Hippocampal formation (tissue), 2 donors: ENCODE data around the gene TASP1.

Source experiments
- DNase-seq, 2 donors: peaks; one replicate each; lab custom pipeline; 2025; lab: John Stamatoyannopoulos, UW

The TASP1 gene

DNA sequence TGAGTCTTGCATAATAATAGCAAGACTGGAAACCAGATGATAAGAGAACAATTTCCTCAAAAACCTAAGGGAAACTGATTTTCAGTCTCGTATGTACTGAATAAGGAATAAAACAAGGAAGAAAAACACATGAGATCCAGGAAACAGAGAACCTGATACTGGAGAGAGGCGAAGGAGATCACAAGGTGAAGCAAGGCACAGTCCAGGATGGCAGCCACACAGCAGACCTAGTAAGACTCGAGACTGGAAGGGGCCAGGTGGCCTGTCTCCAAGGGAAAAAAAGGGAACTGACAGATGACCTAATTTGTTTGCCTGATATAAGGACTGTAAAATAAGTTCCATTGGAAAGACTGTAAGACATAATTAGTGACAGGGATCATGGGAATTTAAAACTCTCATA is 71.1 kb downstream of the TASP1 start:
- no peak for DNase-seq

DNA sequence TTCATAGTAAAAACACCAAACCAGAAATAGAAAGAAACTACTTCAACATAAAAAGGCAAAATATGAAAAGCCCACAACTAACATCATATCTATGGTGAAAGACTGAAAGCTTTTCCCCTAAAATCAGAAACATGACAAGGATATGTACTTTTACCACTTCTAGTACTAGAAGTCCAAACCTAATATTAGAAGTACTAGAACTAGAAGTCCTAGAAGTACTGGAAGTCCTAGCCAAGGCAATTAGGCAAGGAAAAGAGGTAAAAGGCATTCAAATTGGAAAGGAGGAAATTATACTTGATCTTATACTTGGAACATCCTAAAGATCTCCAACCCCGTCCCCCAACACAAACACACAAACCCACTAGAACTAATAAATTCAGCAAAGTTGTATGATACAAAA is 74.9 kb downstream of the TASP1 start:
- DNase-seq: no peak

DNA sequence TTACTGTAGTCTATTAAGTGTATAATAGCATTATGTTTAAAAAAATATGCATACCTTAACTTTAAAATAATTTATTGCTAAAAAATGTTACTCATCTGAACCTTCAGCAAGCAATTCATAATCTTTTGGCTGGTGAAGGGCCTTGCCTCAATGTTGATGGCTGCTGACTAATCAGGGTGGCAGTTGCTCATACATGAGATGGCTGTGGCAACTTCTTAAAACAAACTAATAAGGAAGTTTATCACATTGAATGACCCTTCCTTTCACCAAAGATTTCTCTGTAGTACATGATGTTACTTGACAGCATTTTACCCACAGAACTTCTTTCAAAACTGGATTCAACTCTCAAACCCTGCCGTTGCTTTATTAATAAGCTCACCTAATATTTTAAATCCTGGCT is 84.0 kb downstream of the TASP1 start:
- DNase-seq: no peak

DNA sequence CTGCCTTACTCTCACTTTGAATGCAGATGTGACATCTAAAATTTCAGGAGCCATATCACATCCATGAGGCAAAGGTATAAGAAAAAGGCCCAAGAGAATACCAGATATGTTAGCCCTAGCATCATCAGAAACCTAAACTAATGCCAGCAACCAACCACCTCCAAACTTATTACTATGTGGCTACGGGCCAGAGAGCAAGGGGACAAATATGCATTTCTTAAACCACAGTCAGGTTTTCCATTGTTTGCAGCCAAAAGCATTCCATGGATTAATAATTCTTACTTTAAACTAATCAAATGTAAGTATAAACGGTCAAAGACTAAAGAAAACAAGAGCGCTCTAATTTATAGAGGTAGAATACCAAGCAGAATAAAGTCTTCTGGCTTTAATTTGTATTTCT is 84.7 kb downstream of the TASP1 start:
- DNase-seq: no peak

DNA sequence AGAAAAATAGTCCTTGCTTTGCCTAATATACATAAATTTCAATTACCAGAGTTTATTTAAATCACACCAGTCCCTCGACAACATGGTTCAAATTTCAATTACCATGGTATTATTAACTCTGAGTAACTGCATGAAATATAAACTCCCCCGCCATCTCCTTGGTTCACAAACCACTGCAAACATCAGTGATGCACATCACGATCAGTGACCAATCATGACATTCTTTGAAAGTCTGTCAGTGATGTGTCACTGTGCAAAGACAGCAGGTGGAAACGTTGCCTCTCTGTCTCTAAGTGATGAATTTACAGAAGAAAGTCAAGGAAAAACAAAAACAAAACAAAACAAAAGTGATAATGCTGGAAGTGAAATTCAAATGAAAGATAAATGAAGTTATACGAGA is 86.7 kb downstream of the TASP1 start:
- no peak for DNase-seq

DNA sequence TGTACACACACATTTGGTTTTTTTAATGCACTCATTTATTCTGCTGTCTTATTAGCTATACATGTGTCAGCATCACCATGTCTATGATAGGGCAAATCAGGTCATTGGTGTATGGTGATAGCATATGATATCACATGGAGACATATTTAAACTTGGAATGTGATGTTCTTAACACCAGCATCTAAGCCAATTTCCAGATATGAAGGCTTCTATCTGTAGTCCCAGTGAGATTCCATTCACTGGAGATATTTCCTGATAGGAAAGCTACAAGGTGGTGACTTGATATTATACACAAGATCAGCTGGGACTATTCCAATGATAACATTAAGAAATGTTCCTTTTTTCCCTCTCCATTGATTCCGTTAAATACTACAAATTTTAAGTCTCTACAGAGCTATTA is 89.3 kb downstream of the TASP1 start:
- no peak for DNase-seq

DNA sequence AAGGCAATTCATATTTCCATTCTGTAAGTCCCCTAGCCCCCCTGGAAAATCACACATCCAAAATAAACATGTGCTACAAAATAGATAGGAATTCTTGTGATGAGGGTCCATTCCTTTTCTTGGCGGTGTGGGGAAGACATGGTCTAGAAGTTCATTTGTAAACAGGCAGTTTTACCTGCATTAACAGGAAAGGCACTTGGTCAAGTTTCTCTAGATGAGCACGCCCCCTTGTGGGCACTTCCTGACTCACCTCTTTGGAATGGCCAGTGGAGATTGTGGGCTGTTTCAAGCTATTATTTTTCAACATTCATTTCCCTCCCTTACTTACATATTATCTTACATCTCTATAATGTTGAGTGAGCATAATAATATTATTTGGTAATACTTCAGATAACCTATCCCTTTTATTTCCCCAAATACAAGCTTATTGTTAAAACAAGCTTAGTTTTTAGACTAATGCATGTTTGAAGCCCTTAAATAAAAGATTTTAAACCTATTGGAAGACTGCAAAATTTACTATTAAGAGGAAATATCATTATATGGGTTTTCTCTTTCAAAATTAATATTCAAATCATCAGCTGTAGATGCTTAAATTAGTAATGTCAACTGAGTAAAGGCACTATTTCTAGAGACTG is 92.1 kb downstream of the TASP1 start:
- DNase-seq: peak; percentile 4 to 36

DNA sequence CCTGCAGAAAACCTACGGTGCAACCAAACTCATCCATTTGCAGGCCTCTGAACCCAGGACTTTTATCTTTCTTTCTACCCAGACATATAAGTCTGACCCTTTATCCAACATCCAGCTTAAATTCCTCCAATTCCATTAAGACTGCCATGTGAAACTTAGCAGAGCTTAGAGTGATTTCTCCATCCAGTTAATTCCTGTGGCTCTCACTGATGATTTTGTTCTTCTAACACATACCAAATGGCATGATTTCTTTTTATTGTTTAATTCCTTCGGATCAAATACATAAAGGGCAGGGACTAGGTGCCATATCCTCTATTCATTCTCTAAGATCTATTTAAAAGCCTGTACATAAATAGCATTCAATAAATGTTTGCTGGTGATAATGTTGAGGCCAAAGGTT is 92.9 kb downstream of the TASP1 start:
- DNase-seq: no peak

DNA sequence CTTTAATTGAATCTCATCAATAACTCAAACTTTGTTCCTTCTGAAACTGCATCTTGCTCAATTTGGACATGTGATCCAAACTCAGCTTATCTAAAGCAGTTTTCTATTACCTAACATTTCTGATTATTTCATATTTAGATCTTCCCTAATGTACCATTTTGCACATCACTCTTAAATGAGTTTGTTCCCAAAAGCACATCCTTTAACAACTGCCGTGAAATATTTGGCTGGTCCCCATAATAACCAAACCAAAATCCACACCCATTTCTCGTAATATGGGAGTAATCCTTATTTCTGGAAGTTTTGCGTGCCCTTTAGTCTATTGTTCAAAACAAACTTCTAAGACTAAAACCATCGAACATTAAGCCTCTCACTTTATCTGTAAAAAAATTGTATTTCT is 94.9 kb downstream of the TASP1 start:
- DNase-seq: no peak

DNA sequence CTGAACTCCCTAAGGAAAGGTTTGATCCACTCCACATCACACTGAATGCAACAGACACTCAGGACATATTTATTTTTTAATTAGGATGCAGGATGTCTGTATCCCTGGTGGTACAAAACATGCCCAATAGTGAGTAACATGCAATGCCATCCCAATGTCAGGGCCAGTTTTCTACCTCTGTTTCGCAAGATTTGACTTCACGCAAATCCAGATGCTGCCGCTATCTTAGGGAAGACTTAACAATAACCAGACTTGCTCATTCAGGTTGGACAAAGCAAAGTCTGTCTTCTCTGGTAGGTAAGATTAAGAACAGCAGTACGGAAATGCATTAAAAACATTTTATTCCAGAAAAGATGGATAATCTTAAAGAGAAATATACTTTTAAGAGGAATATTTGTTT is 103.1 kb downstream of the TASP1 start:
- DNase-seq: no peak

DNA sequence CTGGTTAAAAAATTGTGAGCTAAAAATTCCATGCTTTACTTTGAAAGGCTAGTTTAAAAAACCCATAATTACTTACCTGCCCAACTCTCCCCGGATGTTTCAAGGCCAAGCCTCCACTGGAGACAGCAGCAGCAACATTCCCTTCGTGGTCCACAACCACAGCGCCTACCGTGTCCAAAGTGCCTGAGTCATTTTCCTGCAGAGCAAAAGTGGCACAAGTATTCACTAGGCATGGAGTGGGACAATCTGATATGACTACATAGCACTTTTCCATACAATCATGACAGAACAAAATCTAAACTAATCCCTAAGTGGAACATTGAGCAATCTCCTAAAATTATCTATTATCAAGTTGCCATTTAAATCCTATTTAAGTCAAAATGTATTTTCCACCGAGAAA is 104.8 kb downstream of the TASP1 start:
- DNase-seq: no peak

DNA sequence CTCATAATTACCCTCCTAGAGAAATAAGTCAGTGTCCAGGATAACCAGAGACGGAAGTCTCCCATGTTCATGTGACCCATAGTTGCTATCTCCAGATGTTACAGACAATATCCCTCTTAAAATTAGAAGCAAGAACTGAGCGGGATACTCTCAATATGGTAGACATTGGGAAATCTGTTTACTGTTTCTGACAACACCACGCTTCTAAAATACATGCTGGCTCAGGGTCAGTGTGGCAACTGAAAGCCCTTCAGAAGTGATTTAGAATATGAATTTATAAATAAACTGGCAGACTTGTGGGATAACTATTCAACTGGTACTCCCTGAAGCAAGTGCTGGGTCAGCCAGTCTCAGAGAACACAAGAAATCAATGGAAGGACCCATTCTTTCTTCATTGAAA is 108.6 kb downstream of the TASP1 start:
- DNase-seq: no peak

DNA sequence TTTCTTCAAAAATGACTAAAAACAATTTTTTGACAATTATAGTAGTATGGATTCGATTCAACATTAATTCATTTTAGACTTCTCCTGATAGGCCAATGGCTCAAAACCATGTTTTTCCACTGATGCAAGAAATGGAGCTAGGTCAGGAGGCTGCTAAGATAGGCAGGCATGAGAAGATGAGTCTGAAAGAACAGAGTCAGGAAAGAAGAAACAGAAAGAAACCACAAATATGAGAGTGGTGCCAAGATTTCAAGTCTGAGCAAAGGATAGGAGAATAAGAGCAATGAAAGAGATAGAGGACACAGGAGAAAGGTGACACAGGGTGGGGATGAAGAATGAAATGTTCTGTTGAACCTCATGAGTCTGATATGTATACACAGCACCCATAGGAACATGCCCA is 112.2 kb downstream of the TASP1 start:
- no peak for DNase-seq

DNA sequence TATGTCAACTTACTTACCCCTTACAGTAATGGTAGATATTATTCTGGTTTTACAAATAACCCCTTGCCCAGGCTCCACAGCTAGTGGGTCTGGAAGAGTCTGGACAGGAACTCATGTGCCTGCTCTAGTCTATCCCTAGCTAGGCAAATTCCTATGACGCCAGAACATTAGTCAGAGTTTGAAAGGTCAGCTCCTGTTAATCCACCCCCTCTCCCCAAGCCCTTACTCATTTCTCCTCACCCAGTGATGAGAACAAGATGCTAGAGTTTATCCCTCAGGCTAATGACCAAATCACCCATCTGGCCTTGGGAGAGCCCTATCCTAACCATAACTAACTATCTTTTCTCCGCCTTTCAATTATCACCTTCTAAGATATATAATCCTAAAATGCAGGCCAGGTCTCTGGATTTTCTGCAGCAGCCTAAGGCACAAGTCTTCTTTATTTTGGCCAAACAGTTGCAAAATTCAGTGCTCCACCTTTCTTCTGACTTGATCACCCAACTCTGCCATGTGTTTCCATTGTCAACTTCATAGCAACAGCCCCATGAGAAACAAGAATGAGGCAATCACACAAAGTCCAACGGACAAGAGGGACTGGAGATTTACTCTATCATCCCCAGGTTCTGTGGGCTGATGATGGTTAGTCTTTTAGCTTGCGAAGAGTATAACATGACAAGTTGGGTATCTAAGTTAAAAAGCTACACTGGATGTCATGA is 113.3 kb downstream of the TASP1 start:
- DNase-seq: no peak

DNA sequence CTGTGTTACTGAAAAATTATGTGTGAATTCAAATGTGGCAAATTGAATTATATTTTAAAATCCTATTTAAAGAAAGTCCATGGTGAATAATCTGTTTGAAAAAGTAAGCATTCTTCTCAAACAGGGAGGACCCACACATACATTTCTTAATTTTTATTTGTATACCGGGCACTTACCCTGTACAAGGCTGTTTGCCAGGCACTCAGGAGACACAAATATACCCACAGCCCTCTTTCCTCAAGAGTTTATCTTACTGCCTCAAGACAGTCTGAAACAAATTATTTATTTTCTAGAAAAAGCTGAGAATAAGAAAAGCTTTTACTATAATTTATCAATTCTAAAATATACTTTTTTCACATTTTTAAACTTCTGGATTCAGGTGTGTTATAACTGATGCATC is 114.4 kb downstream of the TASP1 start:
- DNase-seq: no peak

DNA sequence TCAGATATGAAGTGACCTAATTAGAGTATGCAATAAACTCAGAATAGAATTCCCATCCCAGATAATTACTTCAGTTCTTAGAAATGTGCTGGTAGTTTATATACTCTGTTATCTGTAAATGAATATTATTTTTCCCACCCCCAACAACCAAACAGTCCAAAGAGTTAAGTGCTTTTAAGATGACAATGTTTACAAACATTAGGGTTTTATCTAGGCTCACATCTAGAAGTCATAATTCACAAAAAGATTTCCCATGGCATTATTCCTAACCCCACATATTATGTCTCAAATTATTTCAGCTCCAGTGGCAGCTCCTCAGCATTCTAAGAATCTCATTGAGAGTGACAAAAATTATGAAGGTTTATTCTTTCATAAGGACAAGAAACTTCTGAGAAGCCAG is 120.9 kb downstream of the TASP1 start:
- no peak for DNase-seq

DNA sequence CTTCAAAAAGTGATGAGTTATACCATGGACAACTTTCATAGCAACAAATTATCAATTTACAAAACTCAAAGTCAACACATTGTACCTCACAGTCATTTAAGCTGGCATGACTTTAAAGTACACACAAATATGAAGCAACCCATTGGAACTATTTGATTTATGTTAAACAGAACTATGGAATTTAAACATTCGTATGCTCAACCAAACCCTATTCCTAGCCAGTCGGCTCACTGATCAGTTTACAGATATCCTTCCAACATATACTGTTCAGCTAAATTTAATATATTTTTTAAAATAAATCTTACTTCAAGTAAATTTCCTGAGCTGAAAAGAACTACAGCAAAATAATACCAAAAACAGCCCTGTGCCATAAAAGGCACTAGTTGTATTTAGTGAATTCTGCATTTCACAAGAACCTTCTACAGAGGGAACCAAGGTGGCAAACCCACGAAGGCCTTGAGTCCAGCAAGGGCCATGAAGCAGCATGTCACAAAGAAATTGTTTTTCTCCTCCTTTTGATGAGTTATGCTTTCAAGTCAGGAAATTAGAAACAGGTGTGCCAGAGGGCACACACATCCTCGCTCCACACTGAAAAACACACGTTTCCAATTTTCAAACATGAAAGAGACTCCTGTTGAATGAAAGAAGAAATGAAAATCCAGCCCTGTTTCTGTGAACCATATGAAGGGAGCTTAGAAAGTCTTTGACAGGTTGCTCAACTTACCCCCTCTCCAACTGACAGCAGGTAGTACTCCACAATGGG is 122.8 kb downstream of the TASP1 start:
- DNase-seq: no peak

DNA sequence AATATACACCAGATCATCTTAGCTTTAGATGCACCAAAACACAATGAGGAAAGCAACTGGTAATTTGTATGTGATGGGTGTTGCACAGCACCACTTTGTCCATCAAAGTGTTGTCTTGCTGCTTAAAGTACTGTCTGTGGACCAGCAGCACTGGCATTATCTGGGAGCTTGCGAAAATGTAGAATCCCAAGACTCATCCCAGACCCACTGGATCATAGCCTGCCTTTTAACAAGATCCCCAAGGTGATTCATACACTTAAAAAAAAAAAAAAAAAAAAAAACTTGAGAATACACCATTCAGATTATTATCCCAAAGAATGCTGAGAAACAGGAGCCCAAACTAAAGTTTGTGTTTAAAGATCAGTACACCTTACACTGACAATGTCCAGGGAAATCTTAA is 123.4 kb downstream of the TASP1 start:
- no peak for DNase-seq

DNA sequence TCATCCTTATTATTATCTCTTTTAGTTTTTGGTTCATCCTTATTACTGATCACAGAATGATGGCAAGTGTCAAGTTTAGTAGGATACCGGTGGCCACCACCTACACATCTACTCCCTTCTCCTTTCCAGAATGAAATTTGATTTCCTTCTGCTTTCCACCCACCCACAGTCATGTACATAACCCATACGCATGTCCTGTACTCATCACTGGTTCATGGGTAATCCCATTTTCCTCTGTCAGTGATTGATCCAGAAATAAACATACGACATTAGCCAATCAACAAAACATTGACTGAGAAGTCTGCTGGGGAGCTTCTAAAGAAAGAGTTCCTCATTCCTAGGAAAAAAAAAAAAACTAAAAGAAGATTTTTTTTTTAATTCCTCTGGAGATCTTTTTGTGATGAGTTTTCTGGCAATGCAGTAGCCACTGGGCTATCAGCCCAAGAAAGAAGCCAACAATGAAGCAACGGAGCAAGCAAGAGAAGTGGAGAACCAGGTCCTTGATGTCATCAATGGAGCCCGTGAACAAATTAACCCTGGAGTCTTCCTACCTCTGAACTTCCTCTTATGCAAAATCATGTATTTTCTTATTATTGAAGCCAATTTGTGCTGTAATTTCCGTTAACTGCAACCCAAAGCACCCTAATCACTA is 127.8 kb downstream of the TASP1 start:
- no peak for DNase-seq

DNA sequence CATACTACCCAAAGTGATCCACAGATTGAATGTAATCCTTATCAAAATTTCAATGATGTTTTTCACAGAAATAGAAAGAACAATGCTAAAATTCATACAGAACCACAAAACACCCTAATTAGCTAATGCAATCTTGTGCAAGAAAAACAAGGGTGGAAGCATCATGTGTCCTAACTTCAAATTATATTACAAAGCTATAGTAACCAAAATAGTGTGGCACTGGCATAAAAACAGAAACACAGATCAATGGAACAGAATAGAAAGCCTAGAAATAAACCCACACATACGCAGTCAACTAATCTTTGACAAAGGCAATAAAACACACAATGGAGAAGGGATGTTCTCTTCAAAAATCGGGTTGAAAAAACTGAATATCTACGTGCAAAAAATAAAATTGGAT is 131.1 kb downstream of the TASP1 start:
- no peak for DNase-seq

DNA sequence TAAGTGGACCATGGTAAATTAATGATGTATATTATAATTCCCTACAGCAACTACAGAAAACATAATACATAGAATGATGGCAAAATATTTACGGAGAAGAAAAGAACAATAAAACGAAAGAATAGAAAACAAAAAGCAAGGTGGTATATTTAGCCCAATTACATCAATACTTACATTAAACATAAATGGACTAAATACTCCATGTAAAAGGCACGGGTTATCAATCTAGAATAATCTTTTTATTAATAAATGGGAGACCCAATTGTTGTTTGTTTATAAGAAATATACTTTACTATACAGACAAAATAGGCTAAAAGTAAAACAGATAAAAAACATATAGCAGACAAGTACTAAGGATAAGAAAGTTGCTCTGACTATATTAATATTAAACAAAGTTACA is 137.2 kb downstream of the TASP1 start:
- no peak for DNase-seq

DNA sequence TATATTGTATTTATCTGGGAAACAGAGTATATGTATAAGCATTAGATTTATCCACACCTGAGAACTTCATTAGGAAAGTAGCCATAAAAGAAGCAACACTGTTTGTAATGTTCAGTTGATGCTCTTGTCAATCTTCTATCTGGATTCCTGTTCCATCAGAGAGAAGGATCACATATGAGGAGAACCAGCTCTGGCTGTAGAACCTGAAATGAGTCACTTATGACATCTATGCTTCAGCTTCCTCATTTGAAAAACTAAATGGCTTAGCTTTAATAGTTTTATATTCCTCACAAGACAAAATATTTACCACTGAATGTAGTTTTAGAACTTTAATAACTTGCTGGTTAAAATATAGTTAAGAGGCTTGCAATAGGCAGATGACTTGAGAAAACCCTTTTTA is 144.7 kb downstream of the TASP1 start:
- no peak for DNase-seq

DNA sequence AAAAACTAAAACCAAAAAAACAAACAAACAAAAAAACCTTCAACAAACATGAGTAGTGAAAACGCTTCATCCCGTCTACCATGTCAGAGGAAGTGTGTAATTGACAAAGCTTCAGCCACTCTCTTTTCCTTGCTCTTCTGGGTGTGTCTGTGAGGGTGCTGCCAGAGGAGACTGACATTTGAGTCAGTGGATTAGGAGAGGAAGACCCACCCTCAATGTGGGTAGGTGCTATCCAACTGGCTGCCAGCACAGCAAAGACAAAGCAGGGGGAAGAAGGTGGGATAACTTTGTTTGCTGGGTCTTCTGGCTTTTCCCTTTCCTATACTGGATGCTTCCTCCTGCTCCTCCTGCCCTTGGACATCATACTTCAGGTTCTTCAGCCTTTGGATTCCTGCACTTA is 145.6 kb downstream of the TASP1 start:
- no peak for DNase-seq
